ENCODE measurements around the gene KLF4.

Gene KLF4

DNA sequence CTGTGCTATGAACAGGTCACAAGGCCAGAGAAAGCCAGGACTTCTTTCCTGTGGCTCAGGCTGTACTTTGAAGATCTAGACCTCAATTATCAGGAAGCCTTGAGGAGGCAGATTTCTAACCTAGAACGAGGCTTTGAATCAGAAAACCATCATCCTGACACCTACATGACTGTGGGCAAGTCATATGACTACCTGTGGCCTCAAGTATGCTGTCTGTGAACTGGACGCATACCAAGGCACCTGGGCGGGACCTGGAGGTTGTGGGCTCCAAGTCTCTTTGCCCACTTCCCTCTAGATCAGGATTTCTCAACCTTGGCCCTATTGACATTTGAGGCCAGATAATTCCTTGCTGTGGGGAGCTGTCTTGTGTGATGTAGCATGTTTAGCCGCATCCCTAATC is 42.5 kb downstream of the KLF4 start:
- no peak for DNase-seq

DNA sequence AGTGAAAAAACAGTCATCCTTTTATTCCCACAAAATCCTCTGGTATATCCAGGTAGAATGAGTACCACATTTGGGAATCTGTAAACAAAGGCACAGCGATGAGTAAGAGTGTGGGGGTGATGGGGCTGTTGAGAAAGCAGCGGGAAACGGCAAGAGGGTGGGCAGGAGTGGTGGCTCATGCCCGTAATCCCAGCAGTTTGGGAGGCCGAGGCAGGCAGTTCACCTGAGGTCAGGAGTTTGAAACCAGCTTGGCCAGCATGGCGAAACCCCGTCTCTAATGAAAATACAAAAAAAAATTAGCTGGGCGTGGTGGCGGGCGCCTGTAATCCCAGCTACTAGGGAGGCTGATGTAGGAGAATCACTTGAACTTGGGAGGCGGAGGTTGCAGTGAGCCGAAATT is 43.1 kb downstream of the KLF4 start:
- DNase-seq: no peak

DNA sequence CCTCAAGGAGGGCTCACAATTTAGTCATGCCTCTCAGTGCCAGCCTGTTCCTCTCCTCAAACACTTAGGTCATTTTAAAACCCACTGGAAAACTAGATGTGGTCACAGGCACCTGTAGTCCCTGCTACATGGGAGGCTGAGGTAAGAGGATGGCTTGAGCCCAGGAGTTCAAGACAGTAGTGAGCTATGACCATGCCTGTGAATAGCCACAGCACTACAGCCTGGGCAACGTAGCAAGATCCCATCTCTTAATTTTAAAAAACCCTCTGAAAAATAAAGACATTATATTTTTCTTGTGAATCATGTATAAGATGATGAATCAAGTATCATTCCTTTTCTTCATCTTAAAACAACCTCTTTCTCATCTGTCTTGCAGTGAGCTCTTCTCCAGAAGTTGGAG is 45.8 kb downstream of the KLF4 start:
- DNase-seq: no peak

DNA sequence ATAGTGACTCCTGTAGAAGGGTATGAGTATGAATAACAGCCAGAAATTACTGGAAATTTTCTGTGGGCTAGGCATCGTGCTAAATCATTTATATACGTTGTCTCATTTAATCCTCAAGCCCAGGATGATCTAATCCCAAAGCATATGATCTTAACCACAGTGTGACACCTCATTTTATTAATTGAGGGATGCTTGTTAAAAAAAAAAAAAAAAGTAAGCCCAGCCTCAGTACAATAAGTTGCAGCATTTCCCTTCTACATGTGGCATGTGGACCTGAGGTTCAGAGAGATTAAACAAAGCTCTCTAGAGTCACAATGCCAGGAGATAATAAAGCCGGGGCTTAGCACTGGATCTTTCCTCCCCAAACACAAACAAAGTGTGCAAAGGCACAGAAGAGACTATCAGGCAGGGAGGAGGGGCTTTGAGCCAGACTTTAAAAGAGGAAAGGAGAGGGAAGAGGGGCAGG is 49.5 kb downstream of the KLF4 start:
- no peak for DNase-seq

DNA sequence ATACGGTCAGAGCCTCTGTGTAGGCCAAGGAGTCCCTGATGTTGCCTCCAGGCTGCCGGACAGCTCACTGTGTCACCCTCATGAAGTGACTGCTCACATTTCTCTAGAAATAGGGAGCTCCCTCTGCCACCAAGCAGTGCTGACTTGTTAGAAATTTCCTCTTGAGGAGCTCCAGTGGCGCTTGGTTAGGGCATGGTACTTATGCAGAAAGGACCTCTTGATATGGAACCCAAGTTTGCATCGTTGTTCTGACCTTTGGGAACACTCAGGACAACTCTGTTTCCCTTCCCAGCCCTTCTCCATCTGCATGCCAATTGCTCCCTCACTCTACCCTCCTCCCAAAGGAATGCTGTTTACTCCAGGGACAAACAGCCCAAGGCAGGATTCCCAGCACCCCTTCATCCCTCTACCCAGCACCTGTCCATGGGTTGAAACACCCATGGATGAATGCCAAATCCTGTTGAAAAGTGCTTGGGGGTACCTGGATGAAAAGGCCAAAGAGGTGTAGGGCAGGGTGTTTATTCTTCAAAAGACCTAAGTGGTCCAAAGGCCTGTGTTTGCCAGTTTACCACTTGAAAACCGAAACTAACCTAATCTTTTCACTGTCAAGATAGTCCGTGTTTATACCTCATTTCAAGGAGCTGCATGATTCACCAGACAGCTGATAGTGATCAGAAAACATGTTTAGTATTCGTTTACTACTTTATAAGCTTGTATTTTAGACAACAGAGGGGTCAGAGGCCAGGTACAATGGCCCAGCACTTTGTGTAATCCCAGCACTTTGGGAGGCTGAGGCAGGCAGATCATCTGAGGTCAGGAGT is 51.1 kb downstream of the KLF4 start:
- DNase-seq: no peak

DNA sequence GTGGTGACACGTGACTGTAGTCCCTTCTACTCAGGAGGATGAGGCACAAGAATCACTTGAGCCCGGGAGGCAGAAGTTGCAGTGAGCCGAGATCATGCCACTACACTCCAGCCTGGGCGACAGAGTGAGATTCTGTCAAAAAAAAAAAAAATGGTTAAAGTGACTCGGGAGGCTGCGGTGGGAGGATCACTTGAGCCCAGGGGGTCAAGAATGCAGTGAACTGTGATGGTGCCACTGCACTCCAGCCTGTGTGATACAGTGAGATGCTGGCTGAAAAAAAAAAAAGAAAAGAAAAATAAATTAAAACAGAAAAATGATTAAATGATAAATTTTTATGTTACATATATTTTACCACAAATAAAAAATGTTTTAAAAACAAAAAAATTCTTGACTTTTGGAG is 51.9 kb downstream of the KLF4 start:
- DNase-seq: no peak

DNA sequence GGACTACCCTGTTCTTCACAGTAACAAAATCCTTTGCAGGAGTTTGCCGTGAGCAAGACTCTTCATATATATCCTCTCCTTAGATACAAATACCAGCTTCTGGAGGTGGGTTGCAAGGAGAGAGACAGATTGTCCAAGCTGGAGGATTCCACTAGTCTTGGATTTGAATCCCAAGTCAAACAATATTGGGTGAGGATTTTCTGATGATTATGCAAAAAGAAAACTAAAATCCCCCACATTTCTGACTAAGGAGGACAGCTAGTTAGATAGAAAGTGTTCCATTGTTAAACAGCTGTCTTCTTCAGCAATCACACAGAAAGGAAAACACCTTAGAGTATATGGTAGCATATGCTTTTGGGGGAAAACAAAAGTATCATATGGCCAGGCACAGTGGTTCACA is 54.2 kb downstream of the KLF4 start:
- DNase-seq: no peak

All from AML-193 (cell line).